CMK (cell line): ENCODE measurements around the gene C10orf62.
"Not testable (repeated sequence)": the region's sequence is repeated elsewhere in the genome, so short reads cannot be mapped to it uniquely, and the experiment has no call there.

Experiments used
- DNase-seq: peaks from one replicate; pipeline ENCODE4 v3.0.0-alpha.2; 2010; ENCODE audit warnings: low read depth

C10orf62 gene

DNA sequence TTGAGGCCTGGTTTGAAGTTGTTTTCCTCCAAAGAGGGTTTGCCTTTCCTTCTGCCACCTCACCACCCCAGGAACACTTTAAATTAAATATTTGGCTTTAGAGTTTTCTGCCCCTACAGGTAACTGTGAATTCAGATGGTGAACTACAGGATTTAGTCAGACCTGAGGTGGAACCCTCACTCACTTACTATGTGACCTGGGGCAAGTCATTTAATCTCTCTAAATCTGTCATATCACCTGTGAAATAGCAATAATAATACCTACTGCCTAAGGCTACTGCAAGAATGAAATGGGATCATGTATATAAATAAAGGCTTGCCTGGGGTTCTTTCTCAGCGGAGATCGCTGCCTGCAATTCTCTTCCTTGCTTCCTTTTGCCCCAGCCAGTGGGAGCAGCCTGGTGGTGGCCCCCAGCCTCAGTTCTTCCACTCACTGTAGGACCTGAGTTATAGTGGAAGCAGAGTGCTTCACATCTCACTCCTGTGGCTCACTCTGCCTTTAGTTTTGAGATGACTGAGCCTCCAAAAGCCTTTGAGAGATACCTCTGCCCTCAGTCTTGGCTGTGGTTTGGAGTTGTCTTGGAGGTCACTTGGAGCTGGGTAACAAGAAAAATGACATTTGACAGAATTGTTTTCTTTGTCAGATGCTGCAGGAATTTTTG is 23.1 kb upstream of the C10orf62 start:
- no peak for DNase-seq

DNA sequence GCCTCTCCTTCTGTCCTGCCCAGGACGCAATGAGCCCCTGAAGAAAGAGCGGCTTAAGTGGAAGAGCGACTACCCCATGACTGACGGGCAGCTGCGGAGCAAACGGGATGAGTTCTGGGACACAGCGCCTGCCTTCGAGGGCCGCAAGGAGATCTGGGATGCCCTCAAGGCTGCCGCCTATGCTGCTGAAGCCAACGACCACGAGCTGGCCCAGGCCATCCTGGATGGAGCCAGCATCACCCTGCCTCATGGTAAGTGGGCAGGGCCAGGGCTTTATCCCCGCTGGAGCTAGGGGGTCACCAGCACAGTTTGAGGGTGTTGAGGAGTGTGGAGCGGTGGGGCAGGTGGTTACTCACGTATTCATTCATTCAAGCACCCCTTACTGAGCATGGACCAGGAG is 21.6 kb upstream of the C10orf62 start:
- no peak for DNase-seq

DNA sequence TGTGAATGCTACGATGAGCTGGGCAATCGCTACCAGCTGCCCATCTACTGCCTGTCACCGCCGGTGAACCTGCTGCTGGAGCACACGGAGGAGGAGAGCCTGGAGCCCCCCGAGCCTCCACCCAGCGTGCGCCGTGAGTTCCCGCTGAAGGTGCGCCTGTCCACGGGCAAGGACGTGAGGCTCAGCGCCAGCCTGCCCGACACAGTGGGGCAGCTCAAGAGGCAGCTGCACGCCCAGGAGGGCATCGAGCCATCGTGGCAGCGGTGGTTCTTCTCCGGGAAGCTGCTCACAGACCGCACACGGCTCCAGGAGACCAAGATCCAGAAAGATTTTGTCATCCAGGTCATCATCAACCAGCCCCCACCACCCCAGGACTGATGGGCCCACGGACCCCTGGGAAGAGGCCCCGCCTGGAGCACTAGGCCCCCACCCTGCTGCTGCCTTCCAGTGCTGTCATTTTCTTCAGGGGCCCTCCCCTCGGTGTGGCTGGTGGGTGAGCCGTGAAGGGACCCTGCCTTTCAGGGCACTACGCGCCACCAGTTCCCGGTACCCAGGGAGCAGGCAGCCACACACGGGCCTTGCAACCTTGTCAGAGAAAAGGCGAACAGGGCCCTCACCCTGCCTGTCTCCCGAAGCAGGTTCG is 19.3 kb upstream of the C10orf62 start:
- no peak for DNase-seq

DNA sequence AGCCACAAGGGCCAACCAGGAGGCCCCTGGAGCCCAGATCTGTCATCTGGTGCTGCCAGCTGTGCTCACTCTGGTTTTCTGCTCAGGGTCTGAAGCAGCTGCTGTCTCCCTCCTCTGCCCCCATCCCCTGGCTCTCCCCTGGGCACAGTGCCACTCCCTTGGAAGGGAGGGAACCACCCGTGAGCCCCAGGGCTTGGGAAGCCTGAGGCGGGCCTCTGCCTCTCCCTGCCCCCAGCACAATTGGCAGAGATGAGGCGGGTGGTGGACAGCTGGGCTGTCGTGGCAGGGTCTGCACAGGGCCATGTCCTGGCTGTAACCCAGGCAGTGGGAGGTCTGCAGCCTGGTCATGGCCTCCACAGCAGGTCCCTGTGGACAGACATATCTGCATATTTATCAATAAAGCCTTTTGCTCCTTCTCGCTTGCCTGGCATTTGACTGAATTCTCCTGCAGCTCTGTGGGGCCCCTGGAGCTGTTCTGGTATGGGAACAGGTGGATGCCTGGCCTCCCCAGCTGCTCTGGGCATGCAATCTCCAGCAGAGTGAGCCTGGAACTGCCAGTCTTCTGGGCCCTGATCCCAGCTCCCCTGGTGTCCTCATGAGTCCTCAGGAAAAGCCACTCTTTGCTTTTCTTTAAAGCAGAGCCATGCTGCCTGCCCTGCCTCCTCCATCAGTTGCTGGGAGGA is 18.6 kb upstream of the C10orf62 start:
- DNase-seq: no peak

DNA sequence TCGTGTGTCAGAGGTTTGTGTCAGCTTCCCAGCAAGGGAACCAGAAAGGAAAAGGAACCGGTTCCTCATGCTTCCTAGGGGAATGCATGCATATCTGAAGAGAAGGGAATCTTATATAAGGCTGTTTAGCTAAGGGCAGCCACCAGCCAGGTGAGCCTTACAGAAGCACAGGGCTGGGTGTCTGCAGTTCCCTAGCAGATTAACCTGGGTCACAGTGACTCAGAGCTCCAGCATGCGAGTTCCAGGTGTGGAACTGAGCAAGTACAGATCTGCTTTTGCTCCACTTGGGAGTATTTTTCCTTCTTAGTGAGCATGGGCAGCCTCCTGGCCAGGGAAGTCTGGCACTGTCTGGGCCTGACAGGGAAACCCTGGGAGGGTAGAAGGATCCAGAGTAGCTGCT is 17.9 kb upstream of the C10orf62 start:
- DNase-seq: no peak

DNA sequence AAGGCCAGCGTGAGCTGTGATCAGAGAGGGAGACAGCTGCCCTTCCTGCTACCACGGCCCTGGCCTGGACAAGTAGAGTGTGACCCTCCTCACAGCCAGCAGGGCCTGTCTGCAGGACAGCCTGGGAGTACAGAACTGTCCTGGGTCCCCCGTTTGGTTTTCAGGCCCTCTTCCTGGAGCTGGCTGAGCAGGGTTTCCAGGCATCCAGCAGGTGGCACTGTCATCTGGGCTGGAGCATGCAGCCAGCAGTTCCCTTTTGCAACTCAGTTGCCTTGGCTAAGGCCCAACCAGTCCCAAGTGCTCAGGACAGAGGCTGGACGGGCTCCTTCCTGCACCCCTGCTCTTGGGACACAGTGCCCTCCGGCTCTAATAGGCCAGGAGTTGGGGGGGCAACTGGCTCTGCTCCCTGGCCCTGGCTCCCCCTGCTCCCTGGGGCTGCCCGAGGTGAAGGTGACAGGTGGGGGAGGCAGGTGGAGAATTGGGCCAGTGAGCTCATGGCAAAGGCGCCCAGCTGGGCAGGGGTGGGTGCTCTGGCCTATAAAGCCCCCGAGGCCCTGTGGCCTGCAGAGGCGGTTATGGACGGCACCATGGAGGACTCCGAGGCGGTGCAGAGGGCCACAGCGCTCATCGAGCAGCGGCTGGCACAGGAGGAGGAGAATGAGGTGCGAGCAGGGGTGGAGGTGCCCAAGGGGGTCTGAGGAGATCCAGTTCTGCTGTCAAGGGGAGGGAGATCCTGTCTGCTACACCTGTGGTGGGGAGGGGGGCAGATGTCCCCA is 17.1 kb upstream of the C10orf62 start, which contains the start of gene ANKRD2:
ANKRD2 (plus strand) TSS at position 566 of the 776 bp plus-strand sequence; CDS start at position 576, 10 bp downstream.
- DNase-seq: peak; percentile 60

DNA sequence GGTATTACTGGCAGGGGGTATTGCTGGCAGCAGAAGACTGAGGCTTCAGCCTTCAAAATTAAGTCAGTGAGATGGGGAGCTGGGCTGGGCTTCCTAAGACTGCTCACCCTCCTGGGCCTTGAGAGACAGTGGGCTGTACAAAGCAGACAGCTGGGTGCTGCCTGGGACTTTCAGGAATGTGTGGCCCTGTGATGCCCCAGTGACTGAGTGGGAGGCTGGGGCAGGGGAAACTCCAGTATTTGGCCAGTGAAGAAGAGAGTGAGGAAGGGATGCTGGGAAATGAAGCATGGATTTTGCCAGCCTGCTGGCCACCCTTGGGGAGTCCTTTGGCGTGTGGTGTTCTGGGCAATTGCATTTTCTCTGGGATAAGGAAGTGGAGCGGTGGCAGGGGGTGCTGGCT is 16.5 kb upstream of the C10orf62 start:
- DNase-seq: no peak

DNA sequence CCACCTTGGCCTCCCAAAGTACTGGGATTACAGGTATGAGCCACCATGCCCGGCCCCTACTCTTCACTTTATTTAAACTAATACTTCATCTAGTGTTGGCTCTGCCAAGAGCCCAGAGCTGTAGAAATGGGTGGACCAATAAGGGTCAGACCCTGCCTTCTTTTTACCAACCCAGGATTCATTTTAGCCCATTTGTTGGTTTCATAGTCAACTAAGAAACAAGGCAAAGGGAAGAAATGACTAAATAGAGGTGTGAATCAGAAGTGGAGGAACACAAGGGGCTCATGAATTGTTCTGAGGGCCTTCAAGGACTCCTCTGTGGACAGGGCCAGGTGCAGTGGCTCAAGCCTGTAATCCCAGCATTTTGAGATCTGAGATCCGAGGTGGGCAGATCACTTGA is 15.8 kb upstream of the C10orf62 start:
- DNase-seq: no peak

DNA sequence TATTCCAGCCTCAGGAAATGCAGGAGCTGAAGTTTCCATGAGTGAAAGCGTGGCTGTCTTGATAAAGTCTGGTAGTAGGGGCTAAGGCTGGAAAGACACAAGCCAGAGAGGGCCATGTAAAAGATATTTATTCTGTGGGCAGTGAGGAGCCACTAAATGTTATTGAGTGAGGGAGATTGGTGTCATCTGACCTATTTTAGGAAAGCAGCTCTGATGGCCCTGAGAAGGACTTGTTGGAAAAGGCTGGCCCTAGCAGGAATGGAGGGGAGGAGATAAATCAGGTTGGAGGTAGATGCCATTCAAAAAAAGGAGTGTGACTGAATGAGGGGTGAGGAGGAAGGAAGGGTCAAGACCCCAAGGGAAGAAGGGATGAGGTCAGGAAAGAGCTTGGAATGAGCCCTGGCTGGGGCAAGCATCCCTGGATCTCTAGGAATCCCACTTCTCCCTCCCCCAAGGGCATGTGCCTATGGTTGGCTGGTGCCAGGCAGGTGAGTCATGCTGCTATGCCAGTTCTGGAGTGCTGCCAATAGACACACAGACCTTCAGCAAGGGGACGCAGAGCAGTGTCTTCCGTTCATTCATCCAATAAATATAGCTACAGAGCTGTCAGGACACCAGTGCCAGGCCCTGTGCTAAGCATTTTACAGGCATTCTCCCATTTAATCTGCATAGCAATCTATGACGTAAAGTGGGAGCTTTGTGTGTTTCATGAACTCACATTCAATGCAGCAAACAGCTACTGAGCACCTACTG is 15.0 kb upstream of the C10orf62 start:
- DNase-seq: no peak

DNA sequence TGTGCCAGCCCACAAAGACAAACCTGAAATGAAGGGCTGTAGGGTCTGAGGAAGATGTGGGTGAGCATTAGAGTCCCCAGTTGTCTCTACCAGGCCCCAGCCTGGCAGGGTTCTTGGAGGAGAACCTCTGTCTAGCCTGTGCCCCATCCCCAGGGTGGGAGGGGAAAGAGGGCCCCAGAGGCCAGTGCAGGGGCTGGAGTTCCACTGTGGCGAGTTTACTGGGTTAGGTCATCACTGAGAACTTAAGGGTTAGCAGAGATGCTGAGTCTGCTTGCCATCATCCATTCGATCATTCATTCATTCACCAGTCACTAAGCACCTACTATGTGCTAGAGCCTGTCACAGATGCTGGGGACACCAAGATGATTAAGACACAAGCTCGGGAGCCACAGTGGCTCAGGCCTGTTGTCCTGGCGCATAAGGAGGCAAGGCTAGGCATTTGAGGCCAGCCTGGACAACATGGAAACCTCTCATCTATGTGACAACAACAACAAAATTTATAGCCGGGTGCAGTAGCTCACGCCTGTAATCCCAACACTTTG is 14.3 kb upstream of the C10orf62 start:
- no peak for DNase-seq

DNA sequence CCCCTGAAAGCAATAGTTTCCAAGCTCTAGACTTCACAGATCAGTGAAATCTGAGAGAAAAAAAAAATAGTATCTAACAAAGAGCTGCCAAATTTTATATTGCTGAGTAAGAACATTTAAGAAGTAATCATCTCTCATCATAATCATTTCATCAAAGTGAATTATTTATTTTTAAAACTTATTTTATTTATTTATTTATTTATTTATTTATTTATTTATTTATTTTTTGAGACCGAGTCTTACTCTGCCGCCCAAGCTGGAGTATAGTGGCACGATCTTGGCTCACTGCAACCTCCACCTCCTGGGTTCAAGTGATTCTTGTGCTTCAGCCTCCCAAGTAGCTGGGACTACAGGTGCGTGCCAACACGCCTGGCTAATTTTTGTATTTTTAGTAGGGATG is 13.0 kb upstream of the C10orf62 start:
- DNase-seq: not testable (repeated sequence)

DNA sequence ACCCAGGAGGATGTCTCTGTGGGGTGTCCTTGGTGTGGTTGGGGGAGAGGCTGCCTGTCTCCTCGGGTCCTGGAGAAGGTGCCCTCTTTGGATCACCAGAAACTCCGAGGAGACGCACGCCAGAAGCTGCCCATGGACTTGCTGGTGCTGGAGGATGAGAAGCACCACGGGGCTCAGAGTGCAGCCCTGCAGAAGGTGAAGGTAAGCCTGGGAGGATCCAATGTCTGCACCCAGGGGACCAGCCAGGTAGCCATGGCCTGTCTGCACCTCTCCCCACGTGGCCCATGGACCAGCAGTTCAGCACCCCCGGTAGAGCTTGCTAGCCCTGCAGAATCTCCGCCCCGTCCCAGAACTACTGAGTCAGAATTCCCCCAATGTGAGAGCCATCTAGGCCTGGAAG is 11.8 kb upstream of the C10orf62 start:
- no peak for DNase-seq

DNA sequence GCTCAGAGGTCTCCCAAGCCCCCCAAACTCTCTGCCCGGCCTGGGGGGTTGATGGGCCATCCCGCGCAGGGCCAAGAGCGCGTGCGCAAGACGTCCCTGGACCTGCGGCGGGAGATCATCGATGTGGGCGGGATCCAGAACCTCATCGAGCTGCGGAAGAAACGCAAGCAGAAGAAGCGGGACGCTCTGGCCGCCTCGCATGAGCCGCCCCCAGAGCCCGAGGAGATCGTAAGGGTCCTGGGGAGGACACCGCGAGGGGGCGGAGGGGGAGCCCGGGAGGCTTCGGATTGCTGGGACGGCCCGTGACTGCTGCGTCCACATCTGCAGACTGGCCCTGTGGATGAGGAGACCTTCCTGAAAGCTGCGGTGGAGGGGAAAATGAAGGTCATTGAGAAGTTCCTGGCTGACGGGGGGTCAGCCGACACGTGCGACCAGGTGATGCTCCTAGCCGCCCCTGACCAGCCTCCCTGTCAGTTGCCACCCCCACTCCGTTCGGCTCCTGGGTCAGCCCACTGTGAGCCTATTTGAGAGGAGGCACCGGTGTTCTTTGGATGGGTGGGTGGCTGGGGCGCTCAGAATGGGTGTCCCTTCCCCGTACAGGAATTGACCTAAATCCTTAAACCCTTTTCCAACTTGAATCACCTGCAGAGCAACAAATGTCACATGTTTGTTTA is 11.2 kb upstream of the C10orf62 start:
- no peak for DNase-seq

DNA sequence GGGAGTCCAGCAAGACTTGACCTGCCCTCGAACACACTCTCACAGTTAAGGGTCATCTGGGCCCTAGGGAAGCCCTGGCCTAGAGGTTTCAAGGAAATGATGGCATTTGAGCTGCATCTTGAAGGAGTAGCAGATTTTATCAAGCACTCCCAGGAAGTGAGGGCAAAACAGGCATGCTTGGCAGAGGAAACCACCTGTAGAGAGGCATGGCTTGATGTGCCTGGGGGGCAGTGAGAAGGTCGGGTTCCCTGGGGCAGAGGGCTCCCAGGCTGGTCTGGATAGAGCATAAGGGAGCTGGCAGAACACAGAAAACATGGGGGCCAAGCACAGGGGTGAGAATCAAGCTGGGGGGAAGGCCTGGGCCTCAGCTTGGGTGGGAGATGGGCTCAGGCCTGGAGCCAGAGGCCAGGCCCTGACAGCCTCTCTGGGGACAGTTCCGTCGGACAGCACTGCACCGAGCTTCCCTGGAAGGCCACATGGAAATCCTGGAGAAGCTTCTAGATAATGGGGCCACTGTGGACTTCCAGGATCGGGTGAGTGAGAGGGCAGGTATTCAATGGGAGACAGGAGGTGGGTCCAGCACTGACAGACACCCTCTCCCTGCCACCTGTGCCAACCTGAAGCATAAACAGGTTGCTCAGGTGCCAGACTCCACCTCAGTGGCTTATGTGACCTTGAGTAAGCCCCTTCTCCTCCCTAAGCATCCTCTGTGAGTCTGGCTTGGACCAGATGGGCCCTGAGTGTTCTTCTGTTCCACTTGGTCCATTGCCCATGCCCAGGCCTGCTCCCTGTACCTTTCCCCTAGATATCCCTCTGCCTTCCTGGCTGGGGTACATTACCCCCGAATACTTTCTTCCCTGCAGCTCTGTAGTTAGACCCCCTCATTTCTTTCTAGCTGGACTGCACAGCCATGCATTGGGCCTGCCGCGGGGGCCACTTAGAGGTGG is 8.8 kb upstream of the C10orf62 start:
- DNase-seq: no peak

DNA sequence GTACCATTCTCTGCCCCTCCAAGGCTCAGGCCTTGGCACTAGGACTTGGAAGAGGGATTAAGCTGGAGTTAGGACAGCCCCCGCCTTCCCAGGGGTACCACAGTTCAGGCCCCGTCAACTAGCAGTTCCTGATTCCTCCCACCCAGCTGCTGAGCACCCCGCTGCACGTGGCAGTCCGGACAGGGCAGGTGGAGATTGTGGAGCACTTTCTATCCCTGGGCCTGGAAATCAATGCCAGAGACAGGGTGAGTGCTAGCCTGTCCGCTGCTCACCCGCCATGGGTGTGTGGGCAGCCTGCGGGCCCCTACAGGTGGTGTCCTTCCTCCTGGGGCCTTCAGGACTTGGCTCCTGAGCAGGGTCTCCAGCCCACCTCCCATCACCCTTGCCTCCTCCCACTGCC is 7.4 kb upstream of the C10orf62 start:
- no peak for DNase-seq

DNA sequence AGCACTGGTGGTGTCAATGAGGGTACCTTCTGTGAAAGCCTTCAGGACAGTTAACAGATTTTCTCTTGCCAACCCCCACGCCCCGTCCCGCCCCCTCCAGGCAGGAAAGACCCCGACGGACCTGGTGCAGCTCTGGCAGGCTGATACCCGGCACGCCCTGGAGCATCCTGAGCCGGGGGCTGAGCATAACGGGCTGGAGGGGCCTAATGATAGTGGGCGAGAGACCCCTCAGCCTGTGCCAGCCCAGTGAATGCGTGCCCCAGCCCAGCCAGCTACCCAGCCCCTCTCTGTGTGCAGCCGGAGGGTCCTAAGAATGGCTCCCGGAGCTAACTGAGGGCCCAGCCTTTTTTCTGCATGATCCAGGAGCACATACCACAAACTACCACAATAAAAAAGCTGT is 6.0 kb upstream of the C10orf62 start:
- no peak for DNase-seq

DNA sequence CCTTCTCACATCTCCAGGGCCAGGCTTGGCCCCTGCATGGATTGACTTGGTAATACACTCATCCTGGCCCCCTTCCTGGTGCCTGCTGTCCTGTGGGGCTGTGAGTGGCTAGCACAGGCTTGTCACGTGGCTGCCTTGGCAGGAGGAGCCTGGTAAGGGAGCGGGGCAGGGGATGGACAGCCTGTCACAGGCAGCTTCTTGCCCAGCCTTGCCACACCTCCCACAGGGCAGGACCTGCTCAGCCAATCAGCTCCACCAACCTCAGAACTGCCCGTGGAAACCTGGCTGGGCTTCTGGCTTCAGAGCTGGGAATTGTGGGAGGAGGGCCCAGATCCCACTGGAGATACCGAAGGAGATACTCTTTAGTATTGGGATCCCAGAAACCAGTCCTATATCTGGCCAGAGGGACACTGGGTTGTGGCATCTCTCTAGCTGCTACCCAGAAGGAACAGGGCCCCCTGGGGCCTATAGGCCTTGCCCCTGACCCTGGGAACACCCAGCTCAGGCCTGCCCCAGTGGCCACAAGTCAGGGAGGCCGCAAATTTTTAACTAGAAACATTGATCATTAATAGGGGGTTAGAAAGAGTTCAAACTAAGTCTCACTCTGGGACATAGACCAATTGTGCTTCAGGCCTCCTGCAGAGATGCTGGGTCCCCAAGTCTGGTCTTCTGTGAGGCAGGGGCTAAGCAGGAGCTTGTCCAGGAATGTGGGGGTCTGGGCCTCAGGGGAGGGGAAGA is 5.3 kb upstream of the C10orf62 start, which contains the start of gene HOGA1:
HOGA1 (plus strand) TSS at position 330 of the 738 bp plus-strand sequence; CDS start at position 645, 315 bp downstream.
- DNase-seq: peak; percentile 7

DNA sequence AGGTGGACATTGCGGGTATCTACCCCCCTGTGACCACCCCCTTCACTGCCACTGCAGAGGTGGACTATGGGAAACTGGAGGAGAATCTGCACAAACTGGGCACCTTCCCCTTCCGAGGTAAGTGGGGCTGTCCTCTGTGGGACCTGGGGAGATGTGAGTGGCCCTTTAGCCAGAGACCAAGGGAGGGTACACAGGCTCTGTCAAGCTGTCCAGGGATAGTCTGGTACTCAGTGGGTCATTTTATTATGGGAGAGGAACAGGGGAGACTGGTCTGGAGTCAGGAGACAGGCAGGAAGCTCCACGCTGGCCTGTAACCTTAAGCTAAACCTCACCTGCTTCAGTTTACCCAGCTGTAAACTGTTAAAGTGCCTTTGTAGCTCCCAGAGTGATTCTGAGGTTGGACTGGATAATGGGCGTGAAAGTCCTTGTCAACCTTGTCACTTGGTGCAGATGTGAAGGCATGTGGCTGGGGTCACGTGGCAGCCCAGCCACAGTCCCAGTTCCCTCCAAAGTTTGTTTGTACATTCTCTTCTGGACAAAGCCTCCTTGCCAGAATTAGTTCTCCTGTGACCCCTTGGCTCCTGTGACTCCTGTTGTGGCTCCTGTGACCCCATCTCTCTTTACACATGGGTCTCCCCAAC is 4.6 kb upstream of the C10orf62 start:
- no peak for DNase-seq

DNA sequence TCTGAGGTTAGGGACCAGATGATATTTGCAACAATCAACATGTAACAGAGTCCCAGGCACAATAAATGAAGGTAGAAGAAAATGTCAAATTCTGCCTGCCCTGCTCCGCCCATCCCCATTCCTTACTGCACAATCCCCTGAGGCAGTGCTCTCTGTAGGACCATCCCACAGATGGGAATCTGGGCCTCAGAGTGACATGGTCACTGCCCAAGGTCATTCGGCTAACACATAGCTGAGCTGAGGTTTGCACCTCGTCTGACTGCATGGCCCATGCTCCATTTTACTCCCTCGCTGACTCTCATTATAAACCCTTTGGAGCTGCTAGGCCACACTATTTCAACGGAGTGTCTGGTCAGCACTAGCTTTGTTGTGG is 4.1 kb upstream of the C10orf62 start:
- no peak for DNase-seq
